Adipocyte (in vitro differentiated cells): ENCODE measurements around the gene TSSC4.

Experiments used
- DNase-seq: peaks from one replicate; pipeline ENCODE4 v3.0.0-alpha.2; 2015; ENCODE audit warnings: low read depth
- H3K27me3 ChIP-seq: replicated peaks from 2 replicates; pipeline ENCODE4 v1.7.0; 2013; ENCODE audit warnings: mild to moderate bottlenecking, low read length, moderate library complexity; ENCODE audit not compliant: control insufficient read depth, insufficient read depth
- H3K36me3 ChIP-seq: 2 replicates; pipeline ENCODE4 v1.7.0; 2013; ENCODE audit warnings: low read length, mild to moderate bottlenecking, moderate library complexity; ENCODE audit not compliant: control insufficient read depth, insufficient read depth, severe bottlenecking
- H3K4me1 ChIP-seq: 2 replicates; pipeline ENCODE4 v1.7.0; 2013; ENCODE audit warnings: mild to moderate bottlenecking, low read length, moderate library complexity; ENCODE audit not compliant: control insufficient read depth, insufficient read depth
- H3K4me3 ChIP-seq: 2 replicates; pipeline ENCODE4 v1.7.0; 2013; ENCODE audit warnings: mild to moderate bottlenecking, low read length, moderate library complexity
- H3K9ac ChIP-seq: 2 replicates; pipeline ENCODE4 v1.7.0; 2013; ENCODE audit warnings: mild to moderate bottlenecking, low read length, moderate library complexity
- H3K9me3 ChIP-seq: 2 replicates; pipeline ENCODE4 v1.7.0; 2013; ENCODE audit warnings: mild to moderate bottlenecking, low read length, moderate library complexity; ENCODE audit not compliant: control insufficient read depth

Gene TSSC4

DNA sequence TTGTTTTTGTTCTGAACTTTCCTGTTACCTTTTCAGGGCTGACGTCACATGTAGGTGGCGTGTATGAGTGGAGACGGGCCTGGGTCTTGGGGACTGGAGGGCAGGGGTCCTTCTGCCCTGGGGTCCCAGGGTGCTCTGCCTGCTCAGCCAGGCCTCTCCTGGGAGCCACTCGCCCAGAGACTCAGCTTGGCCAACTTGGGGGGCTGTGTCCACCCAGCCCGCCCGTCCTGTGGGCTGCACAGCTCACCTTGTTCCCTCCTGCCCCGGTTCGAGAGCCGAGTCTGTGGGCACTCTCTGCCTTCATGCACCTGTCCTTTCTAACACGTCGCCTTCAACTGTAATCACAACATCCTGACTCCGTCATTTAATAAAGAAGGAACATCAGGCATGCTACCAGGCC, 3.5 kb upstream of the TSSC4 start:
- Histone ChIP-seq H3K27me3 (no peaks in the 10 kb centered on the region), H3K9ac (no peak overlapping the region), H3K36me3 (peaks cover 48% of the 10 kb centered on the region), H3K4me1 (peaks cover 23% of the 10 kb centered on the region), H3K9me3 (no peaks in the 10 kb centered on the region), H3K4me3 (no peak overlapping the region)
- no peak for DNase-seq

DNA sequence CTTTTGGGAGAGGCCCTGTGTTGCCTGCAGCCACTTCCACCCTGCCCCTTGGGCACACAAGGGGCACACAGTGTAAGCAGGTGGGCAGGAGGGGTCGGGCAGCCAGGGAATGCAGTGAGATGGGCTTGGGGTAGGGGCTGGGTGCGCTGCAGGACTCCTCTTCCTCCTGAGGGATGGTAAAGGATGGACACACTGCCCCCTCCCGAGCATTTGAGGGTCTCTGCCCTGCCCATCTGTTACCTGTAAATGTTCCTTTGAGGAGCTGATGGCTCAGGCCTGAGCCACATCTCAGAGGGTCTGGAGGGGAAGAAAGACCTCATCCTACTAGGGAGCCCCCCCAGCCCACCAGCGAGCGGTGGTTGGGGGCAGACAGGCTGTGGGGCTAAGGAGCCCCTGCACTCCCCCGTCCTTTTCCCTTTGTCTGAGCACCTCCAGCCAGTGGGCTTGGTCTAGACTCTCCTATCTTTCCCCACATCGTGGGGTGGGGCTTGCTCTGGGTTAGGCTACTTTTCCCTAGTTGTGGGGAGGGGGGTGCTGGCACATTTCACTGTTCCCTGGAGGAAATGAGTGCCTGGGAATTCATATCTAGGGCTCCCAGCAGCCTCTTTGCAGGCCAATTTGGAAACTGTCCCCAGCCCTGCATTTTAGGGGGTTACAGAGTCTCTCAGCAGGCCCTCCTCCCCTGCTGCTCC, 1.7 kb upstream of the TSSC4 start:
- peaks cover 27% of the 10 kb centered on the region for H3K4me1 ChIP-seq
- no peaks in the 10 kb centered on the region for H3K9me3 ChIP-seq
- H3K36me3 ChIP-seq: peaks cover 55% of the 10 kb centered on the region
- H3K9ac ChIP-seq: peak overlapping the region; percentile 96
- no peak for DNase-seq
- no peaks in the 10 kb centered on the region for H3K27me3 ChIP-seq
- peak overlapping the region; percentile 85 for H3K4me3 ChIP-seq

GRCh38 chr11:2399488-2400068, 972 bp upstream of the TSSC4 start:
- Histone ChIP-seq H3K9me3 (no peaks in the 10 kb centered on the region), H3K4me1 (peaks cover 27% of the 10 kb centered on the region), H3K9ac (peak overlapping the region; percentile 96), H3K36me3 (peaks cover 54% of the 10 kb centered on the region), H3K4me3 (peak overlapping the region; percentile 85), H3K27me3 (no peaks in the 10 kb centered on the region)
- peak; percentile 45 for DNase-seq

DNA sequence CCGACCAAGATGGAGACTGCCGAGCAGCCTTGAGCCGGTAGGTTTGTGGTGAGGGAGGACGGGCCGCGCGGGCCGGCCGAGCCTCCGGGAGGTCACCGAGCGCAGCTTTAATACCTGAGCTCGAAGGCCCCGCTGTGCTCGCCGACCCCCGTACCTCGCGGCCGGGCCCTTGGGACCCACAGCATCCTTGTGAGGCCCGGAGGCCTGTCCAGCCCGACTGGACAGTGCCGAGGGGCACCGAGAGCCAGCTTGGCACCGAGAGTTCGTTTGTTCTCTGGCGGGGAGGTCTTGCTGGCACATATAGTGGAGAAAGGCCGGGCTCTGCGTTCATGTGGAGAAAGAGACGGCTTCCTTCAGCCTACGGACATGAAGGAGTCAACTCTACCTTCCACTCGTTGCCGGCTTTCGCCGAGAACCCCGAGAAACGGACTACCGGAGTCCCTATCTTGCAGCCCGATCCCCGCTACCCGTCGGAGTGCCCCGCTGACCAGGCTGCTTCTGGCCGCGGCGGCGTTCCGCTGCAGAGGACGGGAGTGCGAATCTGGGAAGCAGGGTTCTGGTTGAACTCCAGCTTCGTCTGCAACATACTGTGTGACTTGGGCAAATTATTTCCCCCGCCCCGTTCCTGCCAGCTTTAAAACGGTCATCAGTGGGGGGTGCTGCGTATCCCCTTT, 349 bp downstream of the TSSC4 start:
- H3K4me3 ChIP-seq: peak overlapping the region; percentile 100
- peak overlapping the region; percentile 100 for H3K9ac ChIP-seq
- H3K4me1 ChIP-seq: peaks cover 27% of the 10 kb centered on the region
- peaks cover 46% of the 10 kb centered on the region for H3K36me3 ChIP-seq
- H3K9me3 ChIP-seq: no peaks in the 10 kb centered on the region
- peak; percentile 50 for DNase-seq
- no peaks in the 10 kb centered on the region for H3K27me3 ChIP-seq

GRCh38 chr11:2401436-2401984, 960 bp downstream of the TSSC4 start:
- H3K9me3 ChIP-seq: no peaks in the 10 kb centered on the region
- peaks cover 40% of the 10 kb centered on the region for H3K36me3 ChIP-seq
- H3K27me3 ChIP-seq: no peaks in the 10 kb centered on the region
- peaks cover 27% of the 10 kb centered on the region for H3K4me1 ChIP-seq
- peak overlapping the region; percentile 100 for H3K9ac ChIP-seq
- DNase-seq: no peak
- peak overlapping the region; percentile 100 for H3K4me3 ChIP-seq

GRCh38 chr11:2402106-2402505, 1.6 kb downstream of the TSSC4 start:
- peak overlapping the region; percentile 100 for H3K9ac ChIP-seq
- H3K36me3 ChIP-seq: peaks cover 34% of the 10 kb centered on the region
- H3K4me3 ChIP-seq: peak overlapping the region; percentile 100
- DNase-seq: no peak
- no peaks in the 10 kb centered on the region for H3K27me3 ChIP-seq
- H3K4me1 ChIP-seq: peaks cover 27% of the 10 kb centered on the region
- H3K9me3 ChIP-seq: no peaks in the 10 kb centered on the region

DNA sequence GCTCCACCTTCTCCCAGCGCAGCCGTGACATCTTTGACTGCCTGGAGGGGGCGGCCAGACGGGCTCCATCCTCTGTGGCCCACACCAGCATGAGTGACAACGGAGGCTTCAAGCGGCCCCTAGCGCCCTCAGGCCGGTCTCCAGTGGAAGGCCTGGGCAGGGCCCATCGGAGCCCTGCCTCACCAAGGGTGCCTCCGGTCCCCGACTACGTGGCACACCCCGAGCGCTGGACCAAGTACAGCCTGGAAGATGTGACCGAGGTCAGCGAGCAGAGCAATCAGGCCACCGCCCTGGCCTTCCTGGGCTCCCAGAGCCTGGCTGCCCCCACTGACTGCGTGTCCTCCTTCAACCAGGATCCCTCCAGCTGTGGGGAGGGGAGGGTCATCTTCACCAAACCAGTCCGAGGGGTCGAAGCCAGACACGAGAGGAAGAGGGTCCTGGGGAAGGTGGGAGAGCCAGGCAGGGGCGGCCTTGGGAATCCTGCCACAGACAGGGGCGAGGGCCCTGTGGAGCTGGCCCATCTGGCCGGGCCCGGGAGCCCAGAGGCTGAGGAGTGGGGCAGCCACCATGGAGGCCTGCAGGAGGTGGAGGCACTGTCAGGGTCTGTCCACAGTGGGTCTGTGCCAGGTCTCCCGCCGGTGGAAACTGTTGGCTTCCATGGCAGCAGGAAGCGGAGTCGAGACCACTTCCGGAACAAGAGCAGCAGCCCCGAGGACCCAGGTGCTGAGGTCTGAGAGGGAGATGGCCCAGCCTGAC, 2.5 kb downstream of the TSSC4 start:
- no peak for DNase-seq
- H3K9me3 ChIP-seq: no peaks in the 10 kb centered on the region
- no peaks in the 10 kb centered on the region for H3K27me3 ChIP-seq
- H3K36me3 ChIP-seq: peaks cover 27% of the 10 kb centered on the region
- H3K4me3 ChIP-seq: no peak overlapping the region
- no peak overlapping the region for H3K9ac ChIP-seq
- peaks cover 27% of the 10 kb centered on the region for H3K4me1 ChIP-seq

DNA sequence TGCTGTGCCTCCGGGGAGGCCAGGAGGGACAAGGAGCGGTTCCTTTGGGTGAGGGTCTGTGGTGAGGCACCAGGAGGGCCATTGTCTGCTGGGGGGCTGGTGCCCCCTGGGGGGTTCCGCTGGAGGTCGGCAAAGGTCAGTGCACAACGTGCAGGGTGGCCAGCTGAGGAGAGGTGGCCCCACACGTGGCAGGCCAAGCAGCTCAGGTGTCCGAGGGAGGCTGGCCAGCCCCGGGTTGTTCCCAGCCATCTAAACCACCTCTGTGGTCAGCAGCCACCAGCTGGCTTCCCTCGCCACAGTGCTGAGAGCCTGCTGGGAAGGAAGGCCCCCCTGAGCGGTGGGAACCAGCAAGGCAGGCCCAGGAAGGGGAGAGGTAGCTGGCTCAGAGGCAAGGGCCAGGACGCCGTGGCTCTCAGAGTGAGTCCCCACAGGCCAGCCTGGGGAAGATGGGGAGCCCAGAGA, 4.2 kb downstream of the TSSC4 start:
- no peak for DNase-seq
- Histone ChIP-seq H3K36me3 (peaks cover 20% of the 10 kb centered on the region), H3K9me3 (no peaks in the 10 kb centered on the region), H3K4me3 (no peak overlapping the region), H3K4me1 (peaks cover 12% of the 10 kb centered on the region), H3K27me3 (no peaks in the 10 kb centered on the region), H3K9ac (peak overlapping the region; percentile 48)

GRCh38 chr11:2406451-2406850, 5.9 kb downstream of the TSSC4 start:
- H3K4me1 ChIP-seq: peaks cover 9% of the 10 kb centered on the region
- no peak for DNase-seq
- H3K36me3 ChIP-seq: peaks cover 20% of the 10 kb centered on the region
- H3K9ac ChIP-seq: no peak overlapping the region
- H3K9me3 ChIP-seq: no peaks in the 10 kb centered on the region
- H3K27me3 ChIP-seq: peaks cover 3% of the 10 kb centered on the region
- H3K4me3 ChIP-seq: no peak overlapping the region

DNA sequence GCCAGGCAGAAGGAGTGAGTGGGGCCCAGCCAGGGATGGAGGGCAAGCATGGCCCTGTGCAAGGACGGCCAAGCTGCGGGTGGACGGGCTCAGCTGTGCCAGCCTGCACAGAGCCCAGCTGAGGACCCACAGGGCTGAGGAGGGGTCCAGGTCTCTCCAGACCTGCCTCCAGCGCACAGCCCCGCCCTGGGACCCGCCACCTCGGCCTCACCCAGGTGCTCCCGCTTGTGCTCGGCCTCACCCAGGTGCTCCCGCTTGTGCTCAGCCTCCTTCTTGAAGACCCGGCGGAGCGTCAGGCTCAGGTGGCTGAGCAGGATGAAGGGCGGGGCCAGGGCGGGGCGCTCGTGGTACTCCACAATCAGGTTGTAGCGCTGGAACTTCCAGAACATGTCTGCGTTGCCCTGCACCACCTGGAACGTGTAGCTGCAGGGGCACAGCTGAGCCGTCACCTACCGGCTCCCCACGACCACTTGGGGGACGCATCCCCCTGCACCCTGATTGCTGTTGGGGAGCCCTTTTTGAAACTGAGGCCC, 6.4 kb downstream of the TSSC4 start:
- Histone ChIP-seq H3K9me3 (no peaks in the 10 kb centered on the region), H3K9ac (no peak overlapping the region), H3K27me3 (peaks cover 3% of the 10 kb centered on the region), H3K4me3 (no peak overlapping the region), H3K4me1 (peaks cover 5% of the 10 kb centered on the region), H3K36me3 (peaks cover 20% of the 10 kb centered on the region)
- DNase-seq: no peak
